Duodenal mucosa (tissue), 2 donors: ENCODE measurements around the gene DEFB108B.
A peak's percentile ranks its signal among the peaks of the same experiment; 100 is the strongest.
"Not testable (repeated sequence)": the region's sequence is repeated elsewhere in the genome, so short reads cannot be mapped to it uniquely, and the experiment has no call there.

ENCODE experiments used
- H3K27ac ChIP-seq: one replicate; pipeline ENCODE4 v1.7.0; 2013; ENCODE audit warnings: low read depth, low read length
- H3K27me3 ChIP-seq, 2 donors: one replicate each; pipeline ENCODE4 v1.7.0; 2013; ENCODE audit warnings: low read length in 2 of 2, control low read depth in 1 of 2; ENCODE audit not compliant: insufficient read depth in 2 of 2, control insufficient read depth in 1 of 2
- H3K36me3 ChIP-seq, 2 donors: one replicate each; pipeline ENCODE4 v1.7.0; 2013; ENCODE audit warnings: low read length in 2 of 2, control low read depth in 1 of 2; ENCODE audit not compliant: insufficient read depth in 2 of 2, control insufficient read depth in 1 of 2
- H3K4me1 ChIP-seq, 2 donors: one replicate each; pipeline ENCODE4 v1.7.0; 2013; ENCODE audit warnings: low read length in 2 of 2, control low read depth in 1 of 2; ENCODE audit not compliant: insufficient read depth in 2 of 2, control insufficient read depth in 1 of 2
- H3K4me3 ChIP-seq, 2 donors: one replicate each; pipeline ENCODE4 v1.7.0; 2013; ENCODE audit warnings: low read length in 2 of 2, low read depth in 1 of 2
- H3K9ac ChIP-seq, 2 donors: one replicate each; pipeline ENCODE4 v1.7.0; 2013; ENCODE audit warnings: low read length in 2 of 2, low read depth in 1 of 2
- H3K9me3 ChIP-seq, 2 donors: one replicate each; pipeline ENCODE4 v1.7.0; 2013; ENCODE audit warnings: low read length in 2 of 2, control low read depth in 1 of 2; ENCODE audit not compliant: control insufficient read depth in 1 of 2

DEFB108B gene, protein sequence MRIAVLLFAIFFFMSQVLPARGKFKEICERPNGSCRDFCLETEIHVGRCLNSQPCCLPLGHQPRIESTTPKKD

GRCh38 chr11:71832811-71833210, at the start of gene DEFB108B:
DEFB108B (plus strand) TSS chr11:71833200; CDS start chr11:71833200, 0 bp downstream.
- not testable (repeated sequence) for H3K27ac ChIP-seq, H3K36me3 ChIP-seq, H3K4me1 ChIP-seq, H3K4me3 ChIP-seq, H3K27me3 ChIP-seq, H3K9me3 ChIP-seq, H3K9ac ChIP-seq

GRCh38 chr11:71786114-71786847, 46.7 kb upstream of the DEFB108B start:
- peak overlapping the region; percentile 75 for H3K27ac ChIP-seq
- not testable (repeated sequence) for H3K27me3 ChIP-seq

DNA sequence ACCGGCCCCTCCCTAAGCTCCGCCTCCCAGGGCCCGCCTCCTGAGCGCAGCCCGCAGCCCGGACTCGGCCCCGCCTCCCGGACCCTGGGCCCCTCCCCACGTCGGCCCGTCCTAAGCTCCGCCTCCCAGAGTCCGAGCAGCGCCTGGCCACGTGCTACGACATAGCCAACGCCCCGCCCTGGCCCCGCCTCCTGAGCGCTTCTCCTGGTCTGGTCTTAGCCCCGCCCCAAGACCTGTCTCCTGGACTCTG, 46.2 kb upstream of the DEFB108B start:
- Histone ChIP-seq H3K4me3 (peak overlapping the region in 1 of 2 donors; percentile 61), H3K4me1 (peaks cover 0 to 13% of the 10 kb centered on the region in 2 donors), H3K27ac (peak overlapping the region; percentile 81)
- not testable (repeated sequence) for H3K9me3 ChIP-seq, H3K27me3 ChIP-seq, H3K9ac ChIP-seq, H3K36me3 ChIP-seq

More at GRCh38 chr11:71786114-71786847, 46.7 kb upstream of the DEFB108B start:
- peak overlapping the region; percentile 60 to 73 for H3K4me3 ChIP-seq
- peak overlapping the region; percentile 25 to 70 for H3K9ac ChIP-seq
- peaks cover 0 to 13% of the 10 kb centered on the region in 2 donors for H3K4me1 ChIP-seq
- H3K9me3 ChIP-seq, H3K36me3 ChIP-seq: not testable (repeated sequence)

DNA sequence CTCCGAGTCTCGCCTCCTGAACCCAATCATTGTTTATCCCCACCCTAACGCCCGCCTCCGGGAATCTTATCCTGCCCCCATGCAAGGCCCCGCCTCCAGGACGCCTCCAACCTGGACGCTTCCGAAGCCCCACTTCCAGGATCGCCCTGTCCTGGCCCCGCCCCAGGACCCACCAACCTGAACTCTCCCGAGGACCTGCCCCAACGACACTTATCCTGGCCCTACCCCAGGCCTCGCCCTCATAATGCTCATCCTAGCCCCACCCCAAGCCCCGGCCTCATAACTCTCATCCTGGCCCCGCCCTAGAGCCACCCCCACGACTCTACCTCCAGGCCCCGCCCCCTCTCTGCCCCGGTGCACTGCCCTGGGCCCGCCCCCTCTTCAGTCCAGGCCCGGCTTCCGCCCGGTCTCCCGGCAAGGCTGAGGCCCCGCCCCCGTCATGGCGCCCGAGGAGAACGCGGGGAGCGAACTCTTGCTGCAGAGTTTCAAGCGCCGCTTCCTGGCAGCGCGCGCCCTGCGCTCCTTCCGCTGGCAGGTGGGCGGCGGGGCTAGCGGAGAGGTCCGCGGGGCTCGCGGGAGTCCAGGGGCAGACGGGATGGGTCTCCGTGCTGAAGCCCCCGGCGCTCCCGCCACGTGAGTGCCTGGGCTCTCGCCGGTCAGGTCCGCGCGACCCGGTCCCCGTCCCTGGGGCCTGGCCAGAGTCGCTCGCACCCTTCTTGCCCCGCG, 45.7 kb upstream of the DEFB108B start:
- no peaks in the 10 kb centered on the region for H3K36me3 ChIP-seq

DNA sequence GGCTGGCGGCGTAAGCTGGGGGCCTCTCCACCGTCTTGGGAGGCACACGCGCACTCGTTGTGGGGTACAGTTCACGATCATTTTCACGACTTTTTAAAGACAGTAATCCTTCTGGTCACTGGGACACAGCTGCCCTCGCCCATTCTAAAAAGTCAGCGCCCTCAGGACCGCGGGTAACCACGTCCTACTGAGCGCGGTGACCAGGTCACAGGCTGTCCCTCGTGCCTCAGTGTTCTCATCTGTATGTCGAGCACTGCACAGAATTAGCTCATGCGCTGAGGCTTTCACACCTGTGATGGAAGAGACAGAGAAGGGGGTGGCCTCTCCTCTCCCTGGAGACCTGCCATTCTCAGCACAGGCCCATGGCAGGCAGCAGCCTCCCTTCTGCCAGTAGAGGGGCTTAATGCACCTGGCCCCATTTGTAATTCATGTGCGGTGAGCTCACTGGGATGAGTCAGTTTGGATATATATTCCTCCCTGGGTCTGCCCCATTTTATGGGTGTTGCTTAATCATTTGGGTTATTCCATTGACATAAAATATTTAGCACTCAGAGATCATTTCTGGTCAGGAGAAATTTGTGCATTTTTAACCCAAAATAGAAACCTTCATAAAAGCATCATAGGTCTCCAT, 45.1 kb upstream of the DEFB108B start:
- Histone ChIP-seq H3K27ac (peak overlapping the region; percentile 32), H3K4me3 (peak overlapping the region; percentile 67 to 68), H3K9ac (peak overlapping the region; percentile 56 to 63)
- not testable (repeated sequence) for H3K27me3 ChIP-seq, H3K9me3 ChIP-seq, H3K36me3 ChIP-seq, H3K4me1 ChIP-seq

More for the DNA sequence above, 45.7 kb upstream of the DEFB108B start:
- H3K27me3 ChIP-seq, result no peaks in the 10 kb centered on the region
- peak overlapping the region; percentile 67 to 68 for H3K4me3 ChIP-seq
- peak overlapping the region; percentile 81 for H3K27ac ChIP-seq
- H3K9me3 ChIP-seq, result no peaks in the 10 kb centered on the region
- peak overlapping the region; percentile 56 to 63 for H3K9ac ChIP-seq
- H3K4me1 ChIP-seq, result peaks cover 0 to 10% of the 10 kb centered on the region in 2 donors

- not testable (repeated sequence) for H3K27me3 ChIP-seq, H3K9me3 ChIP-seq, H3K27ac ChIP-seq, H3K36me3 ChIP-seq, H3K9ac ChIP-seq, H3K4me1 ChIP-seq, H3K4me3 ChIP-seq
Observed at GRCh38 chr11:71789444-71790196, 43.4 kb upstream of the DEFB108B start.

DNA sequence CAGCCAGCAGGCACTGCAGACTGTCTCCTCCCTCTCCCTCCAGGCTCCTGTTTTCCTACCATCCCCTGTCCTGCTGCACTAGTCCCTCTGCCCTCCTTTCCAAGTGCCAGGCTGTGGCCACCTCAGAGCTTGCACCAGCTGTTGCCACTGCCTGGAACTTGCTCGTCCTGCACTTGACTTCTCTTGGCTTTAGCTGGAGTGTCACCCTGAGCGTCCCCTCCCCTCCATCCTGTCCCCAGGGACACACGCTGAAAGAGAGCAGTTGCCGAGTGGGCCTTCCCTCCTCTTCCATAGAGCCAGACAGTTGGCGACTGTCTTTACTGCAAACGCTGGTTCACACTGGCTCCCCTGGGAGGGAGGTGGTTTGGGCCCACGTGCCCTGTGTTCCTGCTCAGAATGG, 41.9 kb upstream of the DEFB108B start:
- not testable (repeated sequence) for H3K9ac ChIP-seq, H3K9me3 ChIP-seq, H3K4me1 ChIP-seq, H3K36me3 ChIP-seq, H3K27me3 ChIP-seq, H3K4me3 ChIP-seq, H3K27ac ChIP-seq

DNA sequence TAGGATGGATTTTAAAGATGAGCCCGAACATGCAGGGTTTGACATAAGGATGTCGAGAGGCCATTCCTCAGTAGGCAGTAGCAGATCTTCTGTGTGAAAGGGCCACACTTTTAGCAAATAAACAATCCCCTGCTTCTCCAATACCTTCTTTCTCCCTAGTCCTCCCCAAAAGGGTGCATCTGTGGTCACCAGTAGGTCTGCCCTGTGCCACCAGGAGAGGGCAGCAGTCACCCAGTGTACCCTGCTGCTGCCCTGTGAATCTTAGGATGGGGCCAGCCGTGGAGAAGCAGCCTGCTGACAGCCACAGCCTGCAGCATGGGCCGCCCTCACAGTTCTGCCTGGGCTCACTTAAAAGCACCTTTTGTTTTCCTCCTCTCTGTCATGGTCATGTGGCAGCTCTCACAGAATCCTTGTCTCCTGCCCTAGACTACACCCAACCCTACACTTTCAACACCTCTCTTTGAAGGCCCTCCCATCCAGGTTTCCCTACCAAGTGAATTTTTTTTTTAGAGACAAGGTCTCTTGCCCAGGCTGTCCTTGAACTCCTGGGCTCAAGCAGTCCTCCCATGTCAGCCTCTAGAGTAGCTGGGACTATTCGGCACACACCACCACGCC, 40.3 kb upstream of the DEFB108B start:
- H3K27ac ChIP-seq, H3K4me3 ChIP-seq, H3K9ac ChIP-seq, H3K9me3 ChIP-seq, H3K27me3 ChIP-seq, H3K4me1 ChIP-seq, H3K36me3 ChIP-seq: not testable (repeated sequence)

DNA sequence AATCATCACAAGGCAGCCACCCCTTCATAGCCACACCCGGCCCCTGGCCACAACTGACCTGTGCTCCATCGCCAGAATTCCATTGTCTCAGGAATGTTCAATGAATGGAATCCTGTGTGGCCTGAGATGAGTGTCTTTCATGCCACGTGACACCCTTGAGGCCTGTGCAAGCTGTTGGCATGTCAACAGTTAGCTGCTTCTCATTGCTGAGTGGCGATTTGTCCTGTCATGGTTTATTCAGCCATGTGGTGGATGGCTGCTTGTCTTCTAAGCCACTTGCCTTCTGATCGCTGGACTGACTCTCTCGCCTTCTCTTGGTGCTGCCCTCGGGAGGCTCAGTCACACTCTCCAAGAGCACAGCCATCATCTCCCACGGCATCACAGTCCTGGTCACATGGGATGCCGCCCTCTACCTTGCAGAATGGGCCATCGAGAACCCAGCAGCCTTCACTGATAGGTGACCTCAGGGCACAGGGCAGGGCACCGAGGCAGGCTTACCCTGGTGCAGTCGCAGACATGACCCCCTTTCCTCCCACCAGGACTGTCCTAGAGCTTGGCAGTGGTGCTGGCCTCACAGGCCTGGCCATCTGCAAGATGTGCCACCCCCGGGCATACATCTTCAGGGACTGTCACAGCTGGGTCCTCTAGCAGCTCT, 38.5 kb upstream of the DEFB108B start:
- not testable (repeated sequence) for H3K27me3 ChIP-seq, H3K4me3 ChIP-seq, H3K27ac ChIP-seq, H3K9ac ChIP-seq, H3K36me3 ChIP-seq, H3K4me1 ChIP-seq, H3K9me3 ChIP-seq
